Gastrocnemius medialis (tissue), 4 donors: ENCODE measurements around the gene ITGA2B. TPM values are rescaled to one million over a fixed set of nuclear protein-coding genes. Genes with fewer than 3 reads are reported as not detected.

ENCODE experiments used
- ATAC-seq, 2 donors: fragments of 150-250 bp; one replicate each; pipeline ENCODE4 v1.9.1; 2016
- DNase-seq, 2 donors: peaks; one replicate each; pipeline ENCODE4 v3.0.0-alpha.2; 2019
- H3K27ac ChIP-seq, 4 donors: fragments of 200-600 bp; sonication (generic); 1 replicate in 1 of 4; 2 replicates in 3 of 4; pipeline ENCODE4 v1.5.1; 2016 to 2018; ENCODE audit warnings: mild to moderate bottlenecking in 2 of 4, moderate library complexity in 1 of 4
- H3K27me3 ChIP-seq, 3 donors: fragments of 200-600 bp; sonication (generic) in 2 of 3; 1 replicate in 1 of 3; 2 replicates in 2 of 3; pipeline versions ENCODE4 v1.5.1 to v1.6.0; 2016 to 2019; ENCODE audit warnings: mild to moderate bottlenecking in 1 of 3, moderate library complexity in 1 of 3
- H3K36me3 ChIP-seq, 2 donors: fragments of 200-600 bp; sonication (generic) in 1 of 2; one replicate each; pipeline ENCODE4 v1.5.1; 2017 to 2018
- H3K4me1 ChIP-seq, 2 donors: fragments of 200-600 bp; sonication (generic) in 1 of 2; one replicate each; pipeline ENCODE4 v1.5.1; 2016 to 2017; ENCODE audit warnings: mild to moderate bottlenecking in 2 of 2
- H3K4me3 ChIP-seq, 4 donors: fragments of 200-600 bp; sonication (generic) in 3 of 4; 1 replicate in 1 of 4; 2 replicates in 3 of 4; pipeline ENCODE4 v1.5.1; 2016 to 2019; ENCODE audit warnings: mild to moderate bottlenecking in 2 of 4
- H3K9me3 ChIP-seq, 3 donors: fragments of 200-600 bp; sonication (generic) in 2 of 3; 1 replicate in 1 of 3; 2 replicates in 2 of 3; pipeline ENCODE4 v1.5.1; 2016 to 2019
- CTCF ChIP-seq, 5 experiments: fragments of 450-650 bp in 3 of 5; fragments of 200-600 bp in 2 of 5; sonication (generic) in 2 of 5; IDR thresholded peaks in 4 of 5; conservative IDR thresholded peaks in 1 of 5; 1 replicate in 4 of 5; 2 replicates in 1 of 5; pipeline ENCODE4 v1.5.1; 2016 to 2019; ENCODE audit warnings: antibody characterized with exemption in 5 of 5, mild to moderate bottlenecking in 3 of 5, moderate library complexity in 3 of 5
- POLR2A ChIP-seq, 2 donors: fragments of 450-650 bp; IDR thresholded peaks; one replicate each; pipeline ENCODE4 v1.6.1; 2017; ENCODE audit warnings: antibody characterized with exemption in 2 of 2, mild to moderate bottlenecking in 2 of 2, moderate library complexity in 2 of 2
- in situ Hi-C, 4 donors: fragments of 200-750 bp; cut with MboI; loops; one replicate each; pipeline versions ENCODE4 v1.15.0 to v1.8.0; 2017; ENCODE audit warnings: low sequenced_read_pairs in 4 of 4
- intact Hi-C: fragments of 100-400 bp; cut with DNase I; formaldehyde crosslinking; loops from one replicate; pipeline ENCODE4 v1.15.1; 2023; ENCODE audit warnings: low total_unique reads
- total RNA-seq, 4 donors: library from RNA; depleted of rRNA; stranded (reverse); fragments of >200 nt; gene quantifications; one replicate each; pipeline versions ENCODE4 v1.1.0 to v1.2.3, GENCODE V29; 2016

ITGA2B gene
- total RNA-seq, 4 donors from 2014 or later: 0.33 TPM; not detected in 3

DNA sequence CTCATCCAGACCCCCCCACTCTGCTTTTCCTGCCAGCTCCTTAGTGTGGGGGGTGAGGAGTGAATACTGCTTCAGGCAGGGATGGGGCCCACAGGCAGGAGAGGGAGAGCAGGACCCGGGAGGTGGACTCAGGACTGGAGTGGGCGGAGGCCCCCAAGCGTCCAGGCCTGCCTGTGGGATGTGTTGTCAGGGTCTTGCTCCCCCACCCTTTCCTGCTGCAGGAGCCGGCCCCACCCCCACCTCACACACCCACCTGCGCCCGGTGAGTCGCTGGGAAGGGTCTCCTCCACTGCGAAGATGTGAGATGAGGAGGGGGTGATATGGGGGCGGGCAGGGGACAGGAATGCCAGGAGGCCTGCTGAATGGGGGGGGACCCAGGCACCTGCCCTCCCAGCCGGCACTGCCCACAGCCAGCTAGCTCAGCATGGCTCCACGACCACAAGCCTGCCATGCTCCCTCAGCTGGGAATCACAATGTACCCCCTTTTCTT is 26.9 kb downstream of the ITGA2B start:
- no peak overlapping the region for H3K27ac ChIP-seq
- TF ChIP-seq POLR2A (IDR thresholded peaks at IDR 0.05) (no peak), CTCF (IDR thresholded peaks at IDR 0.05 in 4 of 5, conservative IDR thresholded peaks at IDR 0.05 in 1 of 5) (no peak)
- no peaks in the 10 kb centered on the region for H3K9me3 ChIP-seq
- in situ Hi-C loops (no loop called here), intact Hi-C loops (no loop called here)
- peaks cover 4 to 12% of the 10 kb centered on the region in 2 donors for H3K4me1 ChIP-seq
- DNase-seq (no peak), ATAC-seq (no peak)
- H3K4me3 ChIP-seq: peak overlapping the region in 3 of 4 donors; percentile 59 to 79 (median 62)
- H3K27me3 ChIP-seq: peaks cover 5 to 17% (median 15%) of the 10 kb centered on the region in 3 donors
- H3K36me3 ChIP-seq: no peaks in the 10 kb centered on the region

- no peak for DNase-seq
Observed at GRCh38 chr17:44361292-44362260, 27.9 kb downstream of the ITGA2B start.

DNA sequence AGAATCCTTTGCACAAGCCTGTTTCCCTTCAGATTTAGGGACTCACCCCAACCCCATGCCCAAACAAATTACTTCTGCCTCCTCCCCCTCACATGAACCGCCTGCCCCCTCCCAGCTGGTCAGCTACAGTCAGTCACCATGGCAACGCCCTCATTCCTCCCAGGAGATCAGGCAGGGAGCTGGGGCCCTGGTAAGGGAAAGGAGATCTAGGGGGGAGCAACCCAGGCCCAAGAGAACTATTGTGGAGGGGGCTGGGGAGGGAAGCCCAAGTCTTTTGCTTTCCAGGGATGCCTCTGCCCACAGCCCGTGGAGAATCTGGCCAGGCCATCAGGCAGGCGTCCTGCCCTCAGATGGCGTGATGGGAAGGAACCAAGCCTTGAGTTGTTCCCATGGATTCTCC is 28.6 kb downstream of the ITGA2B start:
- in situ Hi-C loops: no loop called here
- Histone ChIP-seq H3K9me3 (no peaks in the 10 kb centered on the region), H3K4me1 (peaks cover 4 to 12% of the 10 kb centered on the region in 2 donors), H3K27me3 (peaks cover 5 to 17% (median 15%) of the 10 kb centered on the region in 3 donors), H3K4me3 (no peak overlapping the region), H3K27ac (no peak overlapping the region), H3K36me3 (no peaks in the 10 kb centered on the region)
- intact Hi-C loops: no loop called here
- DNase-seq (no peak), ATAC-seq (no peak)
- TF ChIP-seq POLR2A (IDR thresholded peaks at IDR 0.05): no peak
- no peak for TF ChIP-seq CTCF (IDR thresholded peaks at IDR 0.05 in 4 of 5, conservative IDR thresholded peaks at IDR 0.05 in 1 of 5)

More at GRCh38 chr17:44361292-44362260, 27.9 kb downstream of the ITGA2B start:
- Histone ChIP-seq H3K9me3 (no peaks in the 10 kb centered on the region), H3K27me3 (peaks cover 5 to 17% (median 15%) of the 10 kb centered on the region in 3 donors), H3K4me3 (no peak overlapping the region), H3K36me3 (no peaks in the 10 kb centered on the region), H3K27ac (no peak overlapping the region), H3K4me1 (peaks cover 4 to 12% of the 10 kb centered on the region in 2 donors)
- intact Hi-C loops (no loop called here), in situ Hi-C loops (no loop called here)
- ATAC-seq: no peak
- no peak for TF ChIP-seq CTCF (IDR thresholded peaks at IDR 0.05 in 4 of 5, conservative IDR thresholded peaks at IDR 0.05 in 1 of 5)
- TF ChIP-seq POLR2A (IDR thresholded peaks at IDR 0.05): no peak

- peaks cover 4 to 12% of the 10 kb centered on the region in 2 donors for H3K4me1 ChIP-seq
- intact Hi-C loops (no loop called here), in situ Hi-C loops (no loop called here)
- ATAC-seq (no peak), DNase-seq (no peak)
- no peaks in the 10 kb centered on the region for H3K36me3 ChIP-seq
- peaks cover 5 to 17% (median 12%) of the 10 kb centered on the region in 3 donors for H3K27me3 ChIP-seq
- H3K27ac ChIP-seq: no peak overlapping the region
- H3K4me3 ChIP-seq: no peak overlapping the region
- TF ChIP-seq CTCF (IDR thresholded peaks at IDR 0.05 in 4 of 5, conservative IDR thresholded peaks at IDR 0.05 in 1 of 5): no peak
- TF ChIP-seq POLR2A (IDR thresholded peaks at IDR 0.05): no peak
- H3K9me3 ChIP-seq: no peaks in the 10 kb centered on the region
Observed at GRCh38 chr17:44360144-44360533, 29.3 kb downstream of the ITGA2B start.
